Measurements from ENCODE around the gene CMIP.
A peak's percentile ranks its signal among the peaks of the same experiment; 100 is the strongest.

The CMIP gene

GRCh38 chr16:81730090-81731051, 285.8 kb downstream of the CMIP start:
- no peaks in the 10 kb centered on the region for H3K27me3 ChIP-seq (ENCODE audit: insufficient read depth, low read length, poor library complexity)
- no peak overlapping the region for H3K4me3 ChIP-seq (ENCODE audit: low read depth in 1 of 2, low read length in 2 of 2)
- no peak overlapping the region for H3K9ac ChIP-seq (ENCODE audit: low read depth, low read length)
- no peaks in the 10 kb centered on the region for H3K9me3 ChIP-seq (ENCODE audit: insufficient read depth, low read length, severe bottlenecking)
- peaks cover 7% of the 10 kb centered on the region for H3K4me1 ChIP-seq (ENCODE audit: insufficient read depth, low read length)
- H3K4me2 ChIP-seq (ENCODE audit: insufficient read depth, low read length) = peak overlapping the region; percentile 43; the same call in 1 of the 2 replicates
- no peaks in the 10 kb centered on the region for H4K20me1 ChIP-seq (ENCODE audit: insufficient read depth, low read length)
- no peaks in the 10 kb centered on the region for H3K79me2 ChIP-seq (ENCODE audit: insufficient read depth, low read length)
- peak; percentile 74 for ATAC-seq (ENCODE audit: insufficient read depth, low read depth)
- peak; percentile 55 for DNase-seq
- H3K36me3 ChIP-seq (ENCODE audit: insufficient read depth, low read length) = no peaks in the 10 kb centered on the region
- no peak overlapping the region for H3K27ac ChIP-seq (ENCODE audit: low read length)
- TF ChIP-seq CTCF (IDR thresholded peaks at IDR 0.05; ENCODE audit: borderline replicate concordance, extremely low read depth, low read length, poor library complexity, severe bottlenecking) (peak; percentile 62), EZH2 (IDR thresholded peaks at IDR 0.05; ENCODE audit: borderline replicate concordance, low read depth, low read length, severe bottlenecking) (no peak)
- H2AFZ ChIP-seq (ENCODE audit: low read depth, low read length) = no peak overlapping the region

DNA sequence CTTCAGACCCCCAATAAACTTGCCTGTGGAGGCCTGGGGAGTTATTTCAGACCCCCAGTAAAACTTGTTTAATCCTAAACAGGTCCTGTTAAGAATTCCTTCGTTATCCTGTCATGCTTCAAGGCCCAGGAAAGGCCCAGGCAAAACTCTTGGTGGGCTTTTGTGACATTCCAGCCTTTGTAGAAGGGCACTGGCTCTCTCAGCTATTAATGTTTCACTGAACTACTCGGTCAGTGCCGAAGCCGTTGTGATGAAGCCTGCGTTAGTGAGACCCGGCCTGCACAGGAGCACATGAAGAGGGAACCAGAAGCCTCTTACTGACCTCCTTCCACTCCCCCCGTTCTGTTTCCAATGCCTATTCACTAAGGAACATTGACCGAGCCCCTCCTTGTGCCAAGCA, 287.0 kb downstream of the CMIP start:
- peaks cover 7% of the 10 kb centered on the region for H3K4me1 ChIP-seq (ENCODE audit: insufficient read depth, low read length)
- no peak for TF ChIP-seq EZH2 (IDR thresholded peaks at IDR 0.05; ENCODE audit: borderline replicate concordance, low read depth, low read length, severe bottlenecking)
- no peak for TF ChIP-seq CTCF (IDR thresholded peaks at IDR 0.05; ENCODE audit: borderline replicate concordance, extremely low read depth, low read length, poor library complexity, severe bottlenecking)
- H3K79me2 ChIP-seq (ENCODE audit: insufficient read depth, low read length) = no peaks in the 10 kb centered on the region
- no peak for ATAC-seq (ENCODE audit: insufficient read depth, low read depth)
- H4K20me1 ChIP-seq (ENCODE audit: insufficient read depth, low read length) = no peaks in the 10 kb centered on the region
- no peak overlapping the region for H3K27ac ChIP-seq (ENCODE audit: low read length)
- H2AFZ ChIP-seq (ENCODE audit: low read depth, low read length) = no peak overlapping the region
- no peak overlapping the region for H3K4me3 ChIP-seq (ENCODE audit: low read depth in 1 of 2, low read length in 2 of 2)
- H3K36me3 ChIP-seq (ENCODE audit: insufficient read depth, low read length) = no peaks in the 10 kb centered on the region
- H3K9me3 ChIP-seq (ENCODE audit: insufficient read depth, low read length, severe bottlenecking) = no peaks in the 10 kb centered on the region
- H3K9ac ChIP-seq (ENCODE audit: low read depth, low read length) = no peak overlapping the region
- no peak overlapping the region for H3K4me2 ChIP-seq (ENCODE audit: insufficient read depth, low read length)
- H3K27me3 ChIP-seq (ENCODE audit: insufficient read depth, low read length, poor library complexity) = no peaks in the 10 kb centered on the region
- DNase-seq = no peak

DNA sequence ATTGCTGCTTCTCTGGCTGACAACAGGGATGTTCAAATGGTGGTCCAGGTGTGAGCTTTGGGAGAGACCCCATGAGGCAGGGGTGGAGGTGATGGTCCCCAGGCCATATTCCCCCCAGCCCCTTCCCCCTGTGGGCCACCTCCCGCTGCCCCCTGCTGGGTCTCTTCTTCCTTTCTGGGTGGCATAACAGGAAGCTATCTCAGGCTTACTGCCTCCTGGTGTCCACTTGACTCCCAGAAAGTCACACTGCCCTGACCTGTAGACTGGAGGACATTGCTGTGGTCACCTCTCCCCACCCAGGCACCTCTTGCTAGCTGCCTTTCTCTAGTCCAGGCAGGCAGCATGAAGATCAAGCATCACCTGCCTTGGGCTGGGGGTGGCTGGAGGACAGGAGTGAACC, 288.1 kb downstream of the CMIP start:
- no peaks in the 10 kb centered on the region for H3K79me2 ChIP-seq (ENCODE audit: insufficient read depth, low read length)
- ATAC-seq (ENCODE audit: insufficient read depth, low read depth) = no peak
- no peak overlapping the region for H2AFZ ChIP-seq (ENCODE audit: low read depth, low read length)
- no peak for DNase-seq
- no peak overlapping the region for H3K4me2 ChIP-seq (ENCODE audit: insufficient read depth, low read length)
- no peak overlapping the region for H3K27ac ChIP-seq (ENCODE audit: low read length)
- no peak overlapping the region for H3K4me3 ChIP-seq (ENCODE audit: low read depth in 1 of 2, low read length in 2 of 2)
- H3K27me3 ChIP-seq (ENCODE audit: insufficient read depth, low read length, poor library complexity) = no peaks in the 10 kb centered on the region
- TF ChIP-seq CTCF (IDR thresholded peaks at IDR 0.05; ENCODE audit: borderline replicate concordance, extremely low read depth, low read length, poor library complexity, severe bottlenecking) (peak; percentile 19), EZH2 (IDR thresholded peaks at IDR 0.05; ENCODE audit: borderline replicate concordance, low read depth, low read length, severe bottlenecking) (no peak)
- no peaks in the 10 kb centered on the region for H4K20me1 ChIP-seq (ENCODE audit: insufficient read depth, low read length)
- H3K9ac ChIP-seq (ENCODE audit: low read depth, low read length) = no peak overlapping the region
- H3K36me3 ChIP-seq (ENCODE audit: insufficient read depth, low read length) = no peaks in the 10 kb centered on the region
- no peaks in the 10 kb centered on the region for H3K9me3 ChIP-seq (ENCODE audit: insufficient read depth, low read length, severe bottlenecking)
- peaks cover 7% of the 10 kb centered on the region for H3K4me1 ChIP-seq (ENCODE audit: insufficient read depth, low read length)
